HFF-Myc (cell line): ENCODE data around the gene ABCB6.
A peak's percentile ranks its signal among the peaks of the same experiment; 100 is the strongest.

ENCODE experiments used
- DNase-seq: peaks from one replicate; pipeline ENCODE4 v3.0.0-alpha.2; 2011; ENCODE audit warnings: low read depth; ENCODE audit errors: extremely low read depth
- H3K4me3 ChIP-seq: replicated peaks from 2 replicates; pipeline ENCODE4 v1.5.1; 2011; ENCODE audit warnings: low read depth, mild to moderate bottlenecking, control low read depth, low read length
- CTCF ChIP-seq: IDR thresholded peaks from 2 replicates; pipeline ENCODE4 v1.5.1; 2012; ENCODE audit warnings: mild to moderate bottlenecking, low read depth, low read length, control low read depth; ENCODE audit errors: missing control alignments

ABCB6 gene

GRCh38 chr2:219254590-219255201, 35.9 kb upstream of the ABCB6 start:
- peak overlapping the region; percentile 48 for H3K4me3 ChIP-seq
- no peak for DNase-seq
- no peak for TF ChIP-seq CTCF

- DNase-seq = no peak
- peak within 1 kb of the TSS; percentile 48 for H3K4me3 ChIP-seq
- TF ChIP-seq CTCF = no peak
Observed at GRCh38 chr2:219253753-219254589, 35.2 kb upstream of the ABCB6 start, which contains the start of gene TUBA4A. TSS of gene TUBA4A (minus strand) at chr2:219253918. CDS start at chr2:219253858, 60 bp downstream.

GRCh38 chr2:219252900-219253752, 34.4 kb upstream of the ABCB6 start, which contains the start of gene TUBA4B:
TSS of gene TUBA4B (plus strand) at chr2:219253243. CDS start at chr2:219253408, 165 bp downstream.
- H3K4me3 ChIP-seq = peak within 1 kb of the TSS; percentile 48
- no peak for TF ChIP-seq CTCF
- DNase-seq = no peak

GRCh38 chr2:219252570-219252899, 33.8 kb upstream of the ABCB6 start:
- H3K4me3 ChIP-seq = peak overlapping the region; percentile 48
- no peak for DNase-seq
- TF ChIP-seq CTCF = no peak

- H3K4me3 ChIP-seq = peak overlapping the region; percentile 48
Observed at GRCh38 chr2:219252084-219252483, 33.3 kb upstream of the ABCB6 start.

More at GRCh38 chr2:219252084-219252483, 33.3 kb upstream of the ABCB6 start:
- DNase-seq = no peak
- TF ChIP-seq CTCF = no peak
